Transverse colon (tissue), 4 donors: ENCODE data around the gene RNF121. TPM values are rescaled to one million over a fixed set of nuclear protein-coding genes. Genes with fewer than 3 reads are reported as not detected.
A peak's percentile ranks its signal among the peaks of the same experiment; 100 is the strongest.

Experiments
- DNase-seq: peaks from one replicate; pipeline ENCODE4 v3.0.0-alpha.2; 2019
- H3K27ac ChIP-seq, 4 donors: fragments of 200-600 bp; sonication (generic); 2 replicates each; pipeline ENCODE4 v1.5.1; 2016 to 2018; ENCODE audit warnings: inconsistent platforms in 4 of 4
- H3K27me3 ChIP-seq: fragments of 200-600 bp; sonication (generic); 2 replicates; pipeline ENCODE4 v1.5.1; 2017; ENCODE audit warnings: inconsistent platforms
- H3K36me3 ChIP-seq, 4 donors: fragments of 200-600 bp; sonication (generic); 2 replicates each; pipeline ENCODE4 v1.5.1; 2017 to 2019; ENCODE audit warnings: inconsistent platforms in 4 of 4
- H3K4me1 ChIP-seq, 4 donors: fragments of 200-600 bp; sonication (generic); 2 replicates each; pipeline ENCODE4 v1.5.1; 2017 to 2020; ENCODE audit warnings: inconsistent platforms in 4 of 4
- H3K4me3 ChIP-seq, 4 donors: fragments of 200-600 bp; sonication (generic); 1 replicate in 1 of 4; 2 replicates in 3 of 4; pipeline versions ENCODE4 v1.5.1 to v1.6.1; 2017 to 2019; ENCODE audit warnings: inconsistent platforms in 4 of 4
- H3K9me3 ChIP-seq, 2 donors: fragments of 200-600 bp; sonication (generic); 2 replicates each; pipeline ENCODE4 v1.5.1; 2017 to 2019; ENCODE audit warnings: inconsistent platforms in 2 of 2
- EP300 ChIP-seq: sonication (generic); formaldehyde crosslinking; IDR thresholded peaks from one replicate; pipeline ENCODE4 v1.6.1; 2017; ENCODE audit warnings: antibody characterized with exemption, low read depth
- POLR2A ChIP-seq: fragments of 450-650 bp; IDR thresholded peaks from one replicate; pipeline ENCODE4 v1.6.1; 2016; ENCODE audit warnings: antibody characterized with exemption, mild to moderate bottlenecking, moderate library complexity
- POLR2AphosphoS5 ChIP-seq, 3 donors: sonication (generic); formaldehyde crosslinking; IDR thresholded peaks; one replicate each; pipeline ENCODE4 v1.6.1; 2016; ENCODE audit warnings: antibody characterized with exemption in 3 of 3
- WGBS, 2 donors: methylation state at CpG; one replicate each; pipeline ENCODE4 v1.1.5; 2018; ENCODE audit warnings: low coverage in 1 of 2; 5-methylcytosine and 5-hydroxymethylcytosine counted together
- in situ Hi-C, 4 donors: fragments of 200-750 bp; cut with MboI; loops; one replicate each; pipeline versions ENCODE4 v1.15.0 to v1.15.1; 2017; ENCODE audit warnings: low sequenced_read_pairs in 3 of 4, low pct_ligation_motif_present in 1 of 4, low pct_unique_long_range_greater_than_20kb in 1 of 4
- intact Hi-C: fragments of 100-400 bp; cut with DNase I; formaldehyde crosslinking; loops from one replicate; pipeline ENCODE4 v1.15.1; 2023; ENCODE audit warnings: low total_unique reads
- total RNA-seq, 4 donors: library from RNA; depleted of rRNA; stranded (reverse); fragments of >200 nt; gene quantifications; one replicate each; pipeline ENCODE4 v1.1.0, GENCODE V29; 2016
- TF ChIP-seq, protein P1 (sequence below), 5 experiments: fragments of 200-600 bp in 3 of 5; fragments of 450-650 bp in 2 of 5; sonication (generic) in 3 of 5; IDR thresholded peaks; 1 replicate in 2 of 5; 2 replicates in 3 of 5; pipeline ENCODE4 v1.5.1; 2016 to 2017; ENCODE audit warnings: antibody characterized with exemption in 5 of 5, inconsistent platforms in 3 of 5, mild to moderate bottlenecking in 2 of 5, moderate library complexity in 1 of 5

The RNF121 gene
- total RNA-seq, 4 donors from 2014 or later, result 9.7 to 38.6 (median 31.4) TPM

DNA sequence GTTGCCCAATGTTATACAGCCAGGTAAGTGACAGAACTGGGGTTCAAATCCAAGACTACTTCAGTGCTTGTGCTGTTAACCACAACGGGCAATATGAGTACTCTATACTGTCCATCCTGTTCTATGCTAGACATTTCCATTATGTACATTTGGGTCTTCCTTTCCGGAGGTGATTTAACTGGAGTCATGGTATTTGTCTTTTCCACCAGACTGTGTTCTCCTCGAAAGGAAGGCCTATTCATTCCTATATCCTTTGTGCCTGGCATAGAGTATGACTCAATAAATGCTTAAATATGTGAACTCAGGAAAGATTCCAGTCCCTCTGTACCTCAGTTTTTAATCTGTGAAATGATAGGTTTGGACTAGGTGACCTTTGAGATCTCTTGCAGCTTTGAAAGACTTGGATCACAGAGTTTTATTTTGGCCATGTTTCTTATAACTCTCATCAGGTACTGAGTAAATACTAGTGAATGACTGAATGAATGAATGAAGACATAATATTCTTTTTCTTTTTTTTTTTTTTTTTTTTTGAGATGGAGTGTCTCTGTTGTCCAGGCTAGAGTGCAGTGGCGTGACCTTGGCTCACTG lies 6.6 kb downstream of the RNF121 start:
- Histone ChIP-seq H3K36me3 (peaks cover 0 to 6% (median 0%) of the 10 kb centered on the region in 4 donors), H3K9me3 (no peaks in the 10 kb centered on the region), H3K4me3 (no peak overlapping the region), H3K4me1 (peaks cover 2 to 27% (median 4%) of the 10 kb centered on the region in 4 donors), H3K27me3 (no peaks in the 10 kb centered on the region), H3K27ac (no peak overlapping the region)
- TF ChIP-seq EP300 (no peak), POLR2AphosphoS5 (IDR thresholded peaks at IDR 0.05) (no peak), POLR2A (no peak)
- TF ChIP-seq, protein P1, sequence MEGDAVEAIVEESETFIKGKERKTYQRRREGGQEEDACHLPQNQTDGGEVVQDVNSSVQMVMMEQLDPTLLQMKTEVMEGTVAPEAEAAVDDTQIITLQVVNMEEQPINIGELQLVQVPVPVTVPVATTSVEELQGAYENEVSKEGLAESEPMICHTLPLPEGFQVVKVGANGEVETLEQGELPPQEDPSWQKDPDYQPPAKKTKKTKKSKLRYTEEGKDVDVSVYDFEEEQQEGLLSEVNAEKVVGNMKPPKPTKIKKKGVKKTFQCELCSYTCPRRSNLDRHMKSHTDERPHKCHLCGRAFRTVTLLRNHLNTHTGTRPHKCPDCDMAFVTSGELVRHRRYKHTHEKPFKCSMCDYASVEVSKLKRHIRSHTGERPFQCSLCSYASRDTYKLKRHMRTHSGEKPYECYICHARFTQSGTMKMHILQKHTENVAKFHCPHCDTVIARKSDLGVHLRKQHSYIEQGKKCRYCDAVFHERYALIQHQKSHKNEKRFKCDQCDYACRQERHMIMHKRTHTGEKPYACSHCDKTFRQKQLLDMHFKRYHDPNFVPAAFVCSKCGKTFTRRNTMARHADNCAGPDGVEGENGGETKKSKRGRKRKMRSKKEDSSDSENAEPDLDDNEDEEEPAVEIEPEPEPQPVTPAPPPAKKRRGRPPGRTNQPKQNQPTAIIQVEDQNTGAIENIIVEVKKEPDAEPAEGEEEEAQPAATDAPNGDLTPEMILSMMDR (IDR thresholded peaks at IDR 0.05), result no peak
- whole genome bisulfite sequencing, 2 donors, result 80 to 90% methylated on average over 4 of the region's 4 CpGs
- no peak for DNase-seq
- intact Hi-C loops, result no loop called here
- in situ Hi-C loops, result no loop called here

- H3K27me3 ChIP-seq, result no peaks in the 10 kb centered on the region
- H3K27ac ChIP-seq, result no peak overlapping the region
- H3K36me3 ChIP-seq, result peaks cover 0 to 6% (median 0%) of the 10 kb centered on the region in 4 donors
- WGBS, 2 donors, result 71 to 77% methylated on average over 5 of the region's 5 CpGs
- DNase-seq, result no peak
- H3K9me3 ChIP-seq, result no peaks in the 10 kb centered on the region
- TF ChIP-seq EP300 (no peak), POLR2AphosphoS5 (IDR thresholded peaks at IDR 0.05) (no peak), POLR2A (no peak)
- TF ChIP-seq, protein P1 (IDR thresholded peaks at IDR 0.05), result no peak
- no peak overlapping the region for H3K4me3 ChIP-seq
- intact Hi-C loops (no loop called here), in situ Hi-C loops (no loop called here)
- peaks cover 0 to 19% (median 4%) of the 10 kb centered on the region in 4 donors for H3K4me1 ChIP-seq
Observed at GRCh38 chr11:71936825-71937224, 8.0 kb downstream of the RNF121 start.

DNA sequence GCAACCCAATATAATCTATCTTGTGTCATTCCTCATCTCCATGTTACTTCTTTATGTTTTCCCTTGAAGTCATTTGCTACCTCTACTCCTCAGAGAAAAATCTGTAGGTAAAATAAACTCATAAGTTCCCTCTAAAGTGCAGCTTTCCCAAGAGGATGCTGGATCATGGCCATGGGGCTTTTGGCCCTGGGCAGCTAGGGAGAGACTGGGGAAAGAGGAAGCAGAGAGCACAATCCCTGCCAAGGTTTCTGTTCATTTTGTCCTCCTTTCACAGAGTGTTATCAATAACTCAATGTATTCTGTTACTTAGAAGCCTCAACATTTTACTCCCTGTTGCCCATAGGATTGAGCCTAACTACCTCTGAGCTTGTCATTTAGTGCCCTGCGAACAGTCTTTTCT lies 9.0 kb downstream of the RNF121 start:
- Histone ChIP-seq H3K4me3 (no peak overlapping the region), H3K27me3 (no peaks in the 10 kb centered on the region), H3K4me1 (peaks cover 0 to 19% (median 4%) of the 10 kb centered on the region in 4 donors), H3K36me3 (peaks cover 0 to 6% (median 0%) of the 10 kb centered on the region in 4 donors), H3K9me3 (no peaks in the 10 kb centered on the region), H3K27ac (peak overlapping the region in 1 of 4 donors; percentile 20)
- in situ Hi-C loops (no loop called here), intact Hi-C loops (no loop called here)
- no peak for DNase-seq
- 95 to 100% methylated on average over 1 of the region's 1 CpG for WGBS, 2 donors
- TF ChIP-seq, protein P1 (IDR thresholded peaks at IDR 0.05), result no peak
- TF ChIP-seq POLR2AphosphoS5 (IDR thresholded peaks at IDR 0.05) (no peak), EP300 (no peak), POLR2A (no peak)

DNA sequence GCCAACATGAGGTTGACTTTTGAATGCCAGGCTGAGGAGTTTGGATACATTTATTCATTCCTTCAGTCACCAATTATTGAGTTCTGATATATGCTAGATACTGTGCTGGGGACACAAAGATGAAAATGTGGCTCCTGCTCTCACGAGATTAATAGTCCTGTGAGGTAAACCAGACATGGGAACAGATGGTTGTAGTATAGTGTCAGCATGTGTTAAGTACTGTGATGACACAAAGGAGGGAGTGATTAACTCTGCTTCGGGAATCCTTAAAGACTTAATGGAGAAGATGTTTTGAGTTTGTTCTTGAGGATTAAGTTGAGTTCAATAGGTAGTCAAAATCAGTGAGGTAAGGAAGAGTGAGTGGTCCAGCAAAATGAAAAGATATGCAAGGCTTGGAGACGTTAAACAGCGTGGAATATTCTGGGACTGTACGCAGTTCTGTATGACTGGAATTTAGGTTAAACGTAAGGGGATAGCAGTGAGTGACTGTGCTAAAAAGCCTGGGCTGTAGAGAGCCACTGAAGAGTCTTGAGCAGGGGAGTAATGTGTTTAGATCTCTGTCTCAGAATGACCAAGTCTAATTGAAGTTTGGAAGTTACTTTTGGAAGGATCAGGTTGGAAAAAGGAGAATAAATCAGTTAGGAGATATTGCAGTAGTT lies 11.8 kb downstream of the RNF121 start:
- H3K36me3 ChIP-seq, result peaks cover 0 to 6% (median 0%) of the 10 kb centered on the region in 4 donors
- H3K27me3 ChIP-seq, result no peaks in the 10 kb centered on the region
- H3K9me3 ChIP-seq, result no peaks in the 10 kb centered on the region
- in situ Hi-C loops, result no loop called here
- H3K27ac ChIP-seq, result no peak overlapping the region
- peaks cover 0 to 15% (median 5%) of the 10 kb centered on the region in 4 donors for H3K4me1 ChIP-seq
- no peak for DNase-seq
- 81 to 85% methylated on average over 6 of the region's 6 CpGs for WGBS, 2 donors
- TF ChIP-seq, protein P1 (IDR thresholded peaks at IDR 0.05), result no peak
- no peak for TF ChIP-seq EP300
- no peak for TF ChIP-seq POLR2AphosphoS5 (IDR thresholded peaks at IDR 0.05)
- TF ChIP-seq POLR2A, result no peak
- no peak overlapping the region for H3K4me3 ChIP-seq
- intact Hi-C loops, result no loop called here
